ENCODE measurements around the gene RAB36.

The RAB36 gene

GRCh38 chr22:23107487-23108248, 37.6 kb upstream of the RAB36 start:
- no peak for DNase-seq
- in situ Hi-C loops (cut with HindIII; ENCODE audit: low pct_ligation_motif_present, low pct_unique_long_range_greater_than_20kb, low sequenced_read_pairs) = no loop called here

GRCh38 chr22:23108249-23109078, 36.8 kb upstream of the RAB36 start:
- in situ Hi-C loops (cut with HindIII; ENCODE audit: low pct_ligation_motif_present, low pct_unique_long_range_greater_than_20kb, low sequenced_read_pairs) = no loop called here
- DNase-seq = no peak

- DNase-seq = no peak
- in situ Hi-C loops (cut with HindIII; ENCODE audit: low pct_ligation_motif_present, low pct_unique_long_range_greater_than_20kb, low sequenced_read_pairs) = no loop called here
Measured at GRCh38 chr22:23109079-23109347, 36.3 kb upstream of the RAB36 start.

GRCh38 chr22:23109441-23109978, 35.8 kb upstream of the RAB36 start:
- in situ Hi-C loops (cut with HindIII; ENCODE audit: low pct_ligation_motif_present, low pct_unique_long_range_greater_than_20kb, low sequenced_read_pairs) = no loop called here
- DNase-seq = no peak

- in situ Hi-C loops (cut with HindIII; ENCODE audit: low pct_ligation_motif_present, low pct_unique_long_range_greater_than_20kb, low sequenced_read_pairs) = no loop called here
- DNase-seq = no peak
Measured at GRCh38 chr22:23110190-23110921, 34.9 kb upstream of the RAB36 start.

- no peak for DNase-seq
- in situ Hi-C loops (cut with HindIII; ENCODE audit: low pct_ligation_motif_present, low pct_unique_long_range_greater_than_20kb, low sequenced_read_pairs) = no loop called here
Measured at GRCh38 chr22:23110922-23111527, 34.3 kb upstream of the RAB36 start.

GRCh38 chr22:23112472-23113012, 32.7 kb upstream of the RAB36 start:
- in situ Hi-C loops (cut with HindIII; ENCODE audit: low pct_ligation_motif_present, low pct_unique_long_range_greater_than_20kb, low sequenced_read_pairs) = no loop called here
- no peak for DNase-seq

- DNase-seq = no peak
- in situ Hi-C loops (cut with HindIII; ENCODE audit: low pct_ligation_motif_present, low pct_unique_long_range_greater_than_20kb, low sequenced_read_pairs) = no loop called here
Measured at GRCh38 chr22:23113067-23113846, 32.0 kb upstream of the RAB36 start.

- in situ Hi-C loops (cut with HindIII; ENCODE audit: low pct_ligation_motif_present, low pct_unique_long_range_greater_than_20kb, low sequenced_read_pairs) = no loop called here
- DNase-seq = no peak
Measured at GRCh38 chr22:23113847-23114720, 31.2 kb upstream of the RAB36 start.

GRCh38 chr22:23114721-23115020, 30.6 kb upstream of the RAB36 start:
- in situ Hi-C loops (cut with HindIII; ENCODE audit: low pct_ligation_motif_present, low pct_unique_long_range_greater_than_20kb, low sequenced_read_pairs) = no loop called here

GRCh38 chr22:23115369-23115768, 29.9 kb upstream of the RAB36 start:
- in situ Hi-C loops (cut with HindIII; ENCODE audit: low pct_ligation_motif_present, low pct_unique_long_range_greater_than_20kb, low sequenced_read_pairs) = no loop called here
- DNase-seq = no peak

More at GRCh38 chr22:23114721-23115020, 30.6 kb upstream of the RAB36 start:
- no peak for DNase-seq

GRCh38 chr22:23115825-23116494, 29.3 kb upstream of the RAB36 start:
- no peak for DNase-seq
- in situ Hi-C loops (cut with HindIII; ENCODE audit: low pct_ligation_motif_present, low pct_unique_long_range_greater_than_20kb, low sequenced_read_pairs) = no loop called here

- in situ Hi-C loops (cut with HindIII; ENCODE audit: low pct_ligation_motif_present, low pct_unique_long_range_greater_than_20kb, low sequenced_read_pairs) = no loop called here
- DNase-seq = no peak
Measured at GRCh38 chr22:23116506-23117263, 28.6 kb upstream of the RAB36 start.

- in situ Hi-C loops (cut with HindIII; ENCODE audit: low pct_ligation_motif_present, low pct_unique_long_range_greater_than_20kb, low sequenced_read_pairs) = no loop called here
Measured at GRCh38 chr22:23117275-23117674, 28.0 kb upstream of the RAB36 start.

GRCh38 chr22:23117891-23118646, 27.2 kb upstream of the RAB36 start:
- in situ Hi-C loops (cut with HindIII; ENCODE audit: low pct_ligation_motif_present, low pct_unique_long_range_greater_than_20kb, low sequenced_read_pairs) = no loop called here

More at GRCh38 chr22:23117275-23117674, 28.0 kb upstream of the RAB36 start:
- DNase-seq = no peak

More at GRCh38 chr22:23117891-23118646, 27.2 kb upstream of the RAB36 start:
- DNase-seq = no peak
